ENCODE measurements around the gene BBS2. TPM values are rescaled to one million over a fixed set of nuclear protein-coding genes. Genes with fewer than 3 reads are reported as not detected.

BBS2 gene
- total RNA-seq, 3 donors from 2014 or later: 42.6 to 80.5 (median 56.2) TPM

GRCh38 chr16:56469748-56470147, 50.1 kb downstream of the BBS2 start:
- Histone ChIP-seq H3K9me3 (no peaks in the 10 kb centered on the region), H3K36me3 (no peaks in the 10 kb centered on the region), H3K4me1 (no peaks in the 10 kb centered on the region), H3K27ac (no peak overlapping the region), H3K27me3 (no peaks in the 10 kb centered on the region), H3K4me3 (no peak overlapping the region)
- DNase-seq (ENCODE audit: low spot score in 2 of 2): no peak
- TF ChIP-seq CTCF (IDR thresholded peaks at IDR 0.05) (no peak), POLR2AphosphoS5 (IDR thresholded peaks at IDR 0.05) (no peak), POLR2A (IDR thresholded peaks at IDR 0.05) (no peak)
- intact Hi-C loops (cut with DNase I; ENCODE audit: low total_unique reads): no loop called here

- intact Hi-C loops (cut with DNase I; ENCODE audit: low total_unique reads): no loop called here
- Histone ChIP-seq H3K27ac (no peak overlapping the region), H3K36me3 (no peaks in the 10 kb centered on the region), H3K27me3 (no peaks in the 10 kb centered on the region), H3K9me3 (no peaks in the 10 kb centered on the region), H3K4me1 (no peaks in the 10 kb centered on the region), H3K4me3 (no peak overlapping the region)
- no peak for TF ChIP-seq POLR2AphosphoS5 (IDR thresholded peaks at IDR 0.05)
- no peak for DNase-seq (ENCODE audit: low spot score in 2 of 2)
Measured at GRCh38 chr16:56468800-56469199, 51.0 kb downstream of the BBS2 start.

- Histone ChIP-seq H3K27me3 (no peaks in the 10 kb centered on the region), H3K27ac (no peak overlapping the region), H3K9me3 (no peaks in the 10 kb centered on the region), H3K4me1 (no peaks in the 10 kb centered on the region), H3K4me3 (no peak overlapping the region), H3K36me3 (no peaks in the 10 kb centered on the region)
- TF ChIP-seq POLR2A (IDR thresholded peaks at IDR 0.05): no peak
- no peak for DNase-seq (ENCODE audit: low spot score in 2 of 2)
- intact Hi-C loops (cut with DNase I; ENCODE audit: low total_unique reads): no loop called here
Measured at GRCh38 chr16:56466344-56466743, 53.5 kb downstream of the BBS2 start.

- Histone ChIP-seq H3K9me3 (no peaks in the 10 kb centered on the region), H3K36me3 (no peaks in the 10 kb centered on the region), H3K4me1 (no peaks in the 10 kb centered on the region), H3K27ac (no peak overlapping the region), H3K27me3 (no peaks in the 10 kb centered on the region), H3K4me3 (no peak overlapping the region)
- TF ChIP-seq CTCF (IDR thresholded peaks at IDR 0.05) (no peak), POLR2AphosphoS5 (IDR thresholded peaks at IDR 0.05) (no peak), POLR2A (IDR thresholded peaks at IDR 0.05) (no peak)
- intact Hi-C loops (cut with DNase I; ENCODE audit: low total_unique reads): no loop called here
- DNase-seq (ENCODE audit: low spot score in 2 of 2): no peak
Measured at GRCh38 chr16:56463153-56463552, 56.7 kb downstream of the BBS2 start.

- Histone ChIP-seq H3K27ac (no peak overlapping the region), H3K4me1 (no peaks in the 10 kb centered on the region), H3K36me3 (no peaks in the 10 kb centered on the region), H3K4me3 (no peak overlapping the region), H3K27me3 (no peaks in the 10 kb centered on the region), H3K9me3 (no peaks in the 10 kb centered on the region)
- intact Hi-C loops (cut with DNase I; ENCODE audit: low total_unique reads): no loop called here
- no peak for TF ChIP-seq POLR2A (IDR thresholded peaks at IDR 0.05)
- TF ChIP-seq POLR2AphosphoS5 (IDR thresholded peaks at IDR 0.05): no peak
- TF ChIP-seq CTCF (IDR thresholded peaks at IDR 0.05): no peak
- DNase-seq (ENCODE audit: low spot score in 2 of 2): no peak
Measured at GRCh38 chr16:56462064-56462796, 57.6 kb downstream of the BBS2 start.

GRCh38 chr16:56460101-56460500, 59.7 kb downstream of the BBS2 start:
- Histone ChIP-seq H3K4me1 (no peaks in the 10 kb centered on the region), H3K4me3 (no peak overlapping the region), H3K9me3 (no peaks in the 10 kb centered on the region), H3K27me3 (no peaks in the 10 kb centered on the region), H3K36me3 (no peaks in the 10 kb centered on the region), H3K27ac (no peak overlapping the region)
- DNase-seq (ENCODE audit: low spot score in 2 of 2): no peak
- intact Hi-C loops (cut with DNase I; ENCODE audit: low total_unique reads): no loop called here
- TF ChIP-seq POLR2A (IDR thresholded peaks at IDR 0.05) (no peak), CTCF (IDR thresholded peaks at IDR 0.05) (no peak), POLR2AphosphoS5 (IDR thresholded peaks at IDR 0.05) (no peak)
